ENCODE results near the gene KIRREL3. TPM values are rescaled to one million over a fixed set of nuclear protein-coding genes. Genes with fewer than 3 reads are reported as not detected.

KIRREL3 gene
- polyA plus RNA-seq, 1 donor (not counting 4 experiments of a cell fraction or from before 2014, with no cell fraction given), result 0.04 TPM

DNA sequence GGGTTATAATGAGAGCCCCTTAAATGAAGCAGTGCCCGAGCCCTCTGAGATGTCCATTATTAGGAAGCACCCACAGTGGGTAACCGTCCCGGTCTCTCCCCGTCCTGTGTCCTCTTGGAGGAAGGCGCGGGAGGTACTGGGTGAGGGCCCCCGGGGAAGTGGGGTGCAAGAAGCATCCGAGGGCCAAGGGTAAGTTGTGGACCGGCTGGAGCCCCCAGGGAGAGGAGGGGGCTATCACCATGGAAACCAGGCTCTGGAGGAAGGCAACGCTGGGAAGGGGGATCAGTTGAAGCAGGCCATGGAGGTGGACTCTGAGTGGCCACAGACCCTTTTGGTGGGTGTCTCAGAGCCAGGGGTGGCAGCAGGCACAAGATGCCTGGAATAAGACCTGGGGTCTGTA, 471.5 kb downstream of the KIRREL3 start:
- Histone ChIP-seq H3K4me2 (ENCODE audit: control insufficient read depth, extremely low read depth, insufficient read depth, low read depth, low read length) (no peak overlapping the region), H3K9ac (ENCODE audit: control insufficient read depth, extremely low read depth, insufficient read depth, low read length) (no peak overlapping the region), H4K20me1 (ENCODE audit: control insufficient read depth, extremely low read depth, insufficient read depth, low read length) (no peaks in the 10 kb centered on the region), H3K4me3 (ENCODE audit: control insufficient read depth in 2 of 3, extremely low read depth in 1 of 3, insufficient read depth in 2 of 3, low read depth in 1 of 3, low read length in 3 of 3) (no peak overlapping the region), H2AFZ (ENCODE audit: control insufficient read depth, low read length) (no peak overlapping the region), H3K27ac (ENCODE audit: control insufficient read depth, insufficient read depth, low read length) (no peak overlapping the region), H3K9me1 (ENCODE audit: control insufficient read depth, extremely low read depth, insufficient read depth, low read length) (no peaks in the 10 kb centered on the region), H3K79me2 (ENCODE audit: control insufficient read depth, insufficient read depth, low read length) (no peaks in the 10 kb centered on the region), H3K36me3 (ENCODE audit: control insufficient read depth in 2 of 2, extremely low read depth in 1 of 2, insufficient read depth in 2 of 2, low read length in 2 of 2) (no peaks in the 10 kb centered on the region), H3K4me1 (ENCODE audit: control insufficient read depth, extremely low read depth, insufficient read depth, low read length) (no peaks in the 10 kb centered on the region), H3K9me3 (ENCODE audit: control insufficient read depth, low read depth, low read length) (no peaks in the 10 kb centered on the region), H3K27me3 (ENCODE audit: control insufficient read depth, extremely low read depth, insufficient read depth, low read length) (no peaks in the 10 kb centered on the region)
- dilution Hi-C loops (cut with MboI; ENCODE audit: extremely low pct_ligation_motif_present, low sequenced_read_pairs), result no loop called here
- FAIRE-seq (no peak), DNase-seq (ENCODE audit: low read depth, low spot score) (no peak)
- TF ChIP-seq CTCF (optimal IDR thresholded peaks at IDR 0.05 in 1 of 3, IDR thresholded peaks at IDR 0.05 in 1 of 3, conservative IDR thresholded peaks at IDR 0.05 in 1 of 3; ENCODE audit: extremely low read depth in 1 of 3, insufficient read depth in 2 of 3, low read length in 3 of 3) (no peak), EZH2 (IDR thresholded peaks at IDR 0.05; ENCODE audit: low read length) (no peak)

- Histone ChIP-seq H3K27me3 (ENCODE audit: control insufficient read depth, extremely low read depth, insufficient read depth, low read length) (no peaks in the 10 kb centered on the region), H3K4me1 (ENCODE audit: control insufficient read depth, extremely low read depth, insufficient read depth, low read length) (no peaks in the 10 kb centered on the region), H3K9me3 (ENCODE audit: control insufficient read depth, low read depth, low read length) (no peaks in the 10 kb centered on the region), H3K27ac (ENCODE audit: control insufficient read depth, insufficient read depth, low read length) (no peak overlapping the region), H3K9ac (ENCODE audit: control insufficient read depth, extremely low read depth, insufficient read depth, low read length) (no peak overlapping the region), H3K9me1 (ENCODE audit: control insufficient read depth, extremely low read depth, insufficient read depth, low read length) (no peaks in the 10 kb centered on the region), H2AFZ (ENCODE audit: control insufficient read depth, low read length) (no peak overlapping the region), H3K36me3 (ENCODE audit: control insufficient read depth in 2 of 2, extremely low read depth in 1 of 2, insufficient read depth in 2 of 2, low read length in 2 of 2) (no peaks in the 10 kb centered on the region), H4K20me1 (ENCODE audit: control insufficient read depth, extremely low read depth, insufficient read depth, low read length) (no peaks in the 10 kb centered on the region), H3K79me2 (ENCODE audit: control insufficient read depth, insufficient read depth, low read length) (no peaks in the 10 kb centered on the region), H3K4me2 (ENCODE audit: control insufficient read depth, extremely low read depth, insufficient read depth, low read depth, low read length) (no peak overlapping the region), H3K4me3 (ENCODE audit: control insufficient read depth in 2 of 3, extremely low read depth in 1 of 3, insufficient read depth in 2 of 3, low read depth in 1 of 3, low read length in 3 of 3) (no peak overlapping the region)
- dilution Hi-C loops (cut with MboI; ENCODE audit: extremely low pct_ligation_motif_present, low sequenced_read_pairs), result no loop called here
- no peak for DNase-seq (ENCODE audit: low read depth, low spot score)
- no peak for FAIRE-seq
- no peak for TF ChIP-seq EZH2 (IDR thresholded peaks at IDR 0.05; ENCODE audit: low read length)
- no peak for TF ChIP-seq CTCF (optimal IDR thresholded peaks at IDR 0.05 in 1 of 3, IDR thresholded peaks at IDR 0.05 in 1 of 3, conservative IDR thresholded peaks at IDR 0.05 in 1 of 3; ENCODE audit: extremely low read depth in 1 of 3, insufficient read depth in 2 of 3, low read length in 3 of 3)
These were observed 472.5 kb downstream of the KIRREL3 start for GRCh38 chr11:126528075-126528474.
